SU-DHL-6 (cell line): Measurements from ENCODE around the gene CHSY1.

Experiments used
- H2AFZ ChIP-seq: fragments of 200-600 bp; sonication (generic); 2 replicates; pipeline ENCODE4 v1.6.1; 2014; ENCODE audit warnings: low read depth, mild to moderate bottlenecking, moderate library complexity, mixed read lengths, antibody characterized with exemption, low read length; ENCODE audit not compliant: severe bottlenecking
- H3F3A ChIP-seq: fragments of 200-600 bp; shearing (Covaris generic); 2 replicates; pipeline ENCODE4 v1.6.0; 2016; ENCODE audit warnings: antibody characterized with exemption, mild to moderate bottlenecking; ENCODE audit not compliant: insufficient read depth
- H3K27ac ChIP-seq: fragments of 200-600 bp; sonication (generic); 2 replicates; pipeline ENCODE4 v1.5.1; 2016; ENCODE audit warnings: low read depth, mild to moderate bottlenecking, low read length, moderate library complexity, mixed read lengths
- H3K27me3 ChIP-seq: fragments of 200-600 bp; sonication (generic), shearing (Covaris generic); 2 replicates; pipeline ENCODE4 v1.6.0; 2014; ENCODE audit warnings: mild to moderate bottlenecking, low read length
- H3K36me3 ChIP-seq: fragments of 200-600 bp; sonication (generic); 2 replicates; pipeline ENCODE4 v1.6.1; 2014; ENCODE audit warnings: mild to moderate bottlenecking, low read length, mixed read lengths
- H3K4me2 ChIP-seq: fragments of 300-600, 200-600 bp; shearing (Covaris generic), sonication (generic); 2 replicates; pipeline ENCODE4 v1.6.0; 2014; ENCODE audit warnings: low read length, low read depth, mild to moderate bottlenecking; ENCODE audit not compliant: poor library complexity, severe bottlenecking
- H3K4me3 ChIP-seq: fragments of 200-600 bp; sonication (generic); 2 replicates; pipeline ENCODE4 v1.5.1; 2014; ENCODE audit warnings: antibody characterized with exemption, low read length, mild to moderate bottlenecking, mixed read lengths; ENCODE audit not compliant: insufficient read depth, poor library complexity, severe bottlenecking
- H3K79me2 ChIP-seq: fragments of 200-600 bp; sonication (generic); 2 replicates; pipeline ENCODE4 v1.6.1; 2014; ENCODE audit warnings: mild to moderate bottlenecking, low read length, moderate library complexity; ENCODE audit not compliant: insufficient read depth
- H3K9ac ChIP-seq: fragments of 200-600 bp; sonication (generic); 2 replicates; pipeline ENCODE4 v1.7.0; 2014; ENCODE audit warnings: mild to moderate bottlenecking, low read length
- H3K9me2 ChIP-seq: fragments of 200-600 bp; sonication (generic); replicated peaks from 2 replicates; pipeline ENCODE4 v1.6.1; 2014; ENCODE audit warnings: low read length; ENCODE audit not compliant: insufficient read depth
- H3K9me3 ChIP-seq: fragments of 200-600 bp; sonication (generic); 2 replicates; pipeline ENCODE4 v1.6.1; 2014; ENCODE audit warnings: low read length, mixed read lengths; ENCODE audit not compliant: insufficient read depth
- H4K20me1 ChIP-seq: fragments of 200-600 bp; sonication (generic); 2 replicates; pipeline ENCODE4 v1.6.1; 2014; ENCODE audit warnings: low read depth, mild to moderate bottlenecking, antibody characterized with exemption, low read length, moderate library complexity, mixed read lengths
- EZH2phosphoT487 ChIP-seq: fragments of 200-600 bp; sonication (generic), shearing (Covaris generic); conservative IDR thresholded peaks from 2 replicates; pipeline ENCODE4 v1.6.1; 2018; ENCODE audit warnings: mild to moderate bottlenecking, antibody characterized with exemption, low read length, moderate library complexity, mixed read lengths
- TF ChIP-seq, protein P1 (sequence below): fragments of 200-600 bp; sonication (generic); IDR thresholded peaks from one replicate; pipeline ENCODE4 v1.5.1; 2017; ENCODE audit warnings: antibody characterized with exemption, mild to moderate bottlenecking, low read length, moderate library complexity; ENCODE audit not compliant: insufficient read depth, poor library complexity, severe bottlenecking

Gene CHSY1

GRCh38 chr15:101198800-101199199 is 53.0 kb downstream of the CHSY1 start:
- Histone ChIP-seq H3K36me3 (no peaks in the 10 kb centered on the region), H3K4me2 (peak overlapping the region; percentile 60), H3K27ac (no peak overlapping the region), H3F3A (no peaks in the 10 kb centered on the region), H3K9me2 (no peaks in the 10 kb centered on the region), H3K9me3 (no peaks in the 10 kb centered on the region), H3K9ac (no peak overlapping the region), H3K4me3 (no peak overlapping the region), H4K20me1 (peaks cover 23% of the 10 kb centered on the region; the same call in 1 of the 2 replicates), H2AFZ (no peak overlapping the region), H3K27me3 (no peaks in the 10 kb centered on the region), H3K79me2 (peaks cover 62% of the 10 kb centered on the region)
- TF ChIP-seq EZH2phosphoT487 = no peak
- TF ChIP-seq, protein P1, sequence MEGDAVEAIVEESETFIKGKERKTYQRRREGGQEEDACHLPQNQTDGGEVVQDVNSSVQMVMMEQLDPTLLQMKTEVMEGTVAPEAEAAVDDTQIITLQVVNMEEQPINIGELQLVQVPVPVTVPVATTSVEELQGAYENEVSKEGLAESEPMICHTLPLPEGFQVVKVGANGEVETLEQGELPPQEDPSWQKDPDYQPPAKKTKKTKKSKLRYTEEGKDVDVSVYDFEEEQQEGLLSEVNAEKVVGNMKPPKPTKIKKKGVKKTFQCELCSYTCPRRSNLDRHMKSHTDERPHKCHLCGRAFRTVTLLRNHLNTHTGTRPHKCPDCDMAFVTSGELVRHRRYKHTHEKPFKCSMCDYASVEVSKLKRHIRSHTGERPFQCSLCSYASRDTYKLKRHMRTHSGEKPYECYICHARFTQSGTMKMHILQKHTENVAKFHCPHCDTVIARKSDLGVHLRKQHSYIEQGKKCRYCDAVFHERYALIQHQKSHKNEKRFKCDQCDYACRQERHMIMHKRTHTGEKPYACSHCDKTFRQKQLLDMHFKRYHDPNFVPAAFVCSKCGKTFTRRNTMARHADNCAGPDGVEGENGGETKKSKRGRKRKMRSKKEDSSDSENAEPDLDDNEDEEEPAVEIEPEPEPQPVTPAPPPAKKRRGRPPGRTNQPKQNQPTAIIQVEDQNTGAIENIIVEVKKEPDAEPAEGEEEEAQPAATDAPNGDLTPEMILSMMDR = no peak

GRCh38 chr15:101198031-101198575 is 53.7 kb downstream of the CHSY1 start:
- no peaks in the 10 kb centered on the region for H3K36me3 ChIP-seq
- H3K79me2 ChIP-seq = peaks cover 59% of the 10 kb centered on the region
- H3K4me2 ChIP-seq = no peak overlapping the region
- H3F3A ChIP-seq = no peaks in the 10 kb centered on the region
- no peaks in the 10 kb centered on the region for H3K9me3 ChIP-seq
- no peak overlapping the region for H3K4me3 ChIP-seq
- peaks cover 21% of the 10 kb centered on the region; the same call in 1 of the 2 replicates for H4K20me1 ChIP-seq
- TF ChIP-seq EZH2phosphoT487 = no peak
- TF ChIP-seq, protein P1 = no peak
- H3K9ac ChIP-seq = no peak overlapping the region
- H2AFZ ChIP-seq = no peak overlapping the region
- no peaks in the 10 kb centered on the region for H3K9me2 ChIP-seq
- no peak overlapping the region for H3K27ac ChIP-seq
- no peaks in the 10 kb centered on the region for H3K27me3 ChIP-seq

GRCh38 chr15:101194546-101195125 is 57.2 kb downstream of the CHSY1 start:
- H3K9me3 ChIP-seq = no peaks in the 10 kb centered on the region
- no peak for TF ChIP-seq EZH2phosphoT487
- TF ChIP-seq, protein P1 = no peak
- no peaks in the 10 kb centered on the region for H3F3A ChIP-seq
- H3K9me2 ChIP-seq = no peaks in the 10 kb centered on the region
- no peak overlapping the region for H3K27ac ChIP-seq
- H3K27me3 ChIP-seq = no peaks in the 10 kb centered on the region
- H3K4me3 ChIP-seq = no peak overlapping the region
- H2AFZ ChIP-seq = no peak overlapping the region
- no peak overlapping the region for H3K4me2 ChIP-seq
- no peaks in the 10 kb centered on the region for H3K36me3 ChIP-seq
- H3K9ac ChIP-seq = no peak overlapping the region
- H3K79me2 ChIP-seq = peaks cover 66% of the 10 kb centered on the region
- H4K20me1 ChIP-seq = 0 out of 2 replicates have a peak, but pooled peaks cover 24% of the 10 kb centered on the region
